ENCODE measurements around the gene TGM2. TPM values are rescaled to one million over a fixed set of nuclear protein-coding genes. Genes with fewer than 3 reads are reported as not detected.

TGM2 gene
- total and polyA plus RNA-seq, 10 donors, result 9.3 to 167 (median 69.8) TPM

DNA sequence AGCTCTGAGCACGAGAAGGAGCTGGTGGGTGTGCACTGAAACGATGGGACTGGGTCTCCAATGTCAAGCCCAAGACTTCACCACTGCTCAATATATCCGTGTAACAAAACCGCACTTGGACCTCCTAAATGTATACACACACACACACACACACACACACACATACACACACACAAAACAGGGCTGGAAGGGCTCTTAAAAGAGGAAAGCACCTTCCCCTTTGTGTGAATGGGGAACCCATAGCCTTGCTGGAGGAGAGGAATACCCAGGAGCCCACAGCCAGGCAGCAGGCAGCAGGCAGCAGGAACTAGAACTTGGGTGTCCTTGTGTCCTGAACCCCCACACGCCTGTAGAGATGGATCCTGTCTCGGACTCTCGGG is 29.8 kb downstream of the TGM2 start:
- Histone ChIP-seq H3K27ac (peak overlapping the region in 6 of 8 donors; percentile 29 to 65 (median 48)), H3K4me1 (peaks cover 2 to 45% (median 22%) of the 10 kb centered on the region in 6 donors), H3K36me3 (peaks cover 0 to 58% (median 11%) of the 10 kb centered on the region in 6 donors), H3K9me3 (no peaks in the 10 kb centered on the region), H3K27me3 (replicated peaks in 1 of 7) (no peaks in the 10 kb centered on the region), H3K4me3 (no peak overlapping the region)
- TF ChIP-seq POLR2A (IDR thresholded peaks at IDR 0.05) (no peak), POLR2AphosphoS5 (IDR thresholded peaks at IDR 0.05) (no peak)
- TF ChIP-seq, protein P1, sequence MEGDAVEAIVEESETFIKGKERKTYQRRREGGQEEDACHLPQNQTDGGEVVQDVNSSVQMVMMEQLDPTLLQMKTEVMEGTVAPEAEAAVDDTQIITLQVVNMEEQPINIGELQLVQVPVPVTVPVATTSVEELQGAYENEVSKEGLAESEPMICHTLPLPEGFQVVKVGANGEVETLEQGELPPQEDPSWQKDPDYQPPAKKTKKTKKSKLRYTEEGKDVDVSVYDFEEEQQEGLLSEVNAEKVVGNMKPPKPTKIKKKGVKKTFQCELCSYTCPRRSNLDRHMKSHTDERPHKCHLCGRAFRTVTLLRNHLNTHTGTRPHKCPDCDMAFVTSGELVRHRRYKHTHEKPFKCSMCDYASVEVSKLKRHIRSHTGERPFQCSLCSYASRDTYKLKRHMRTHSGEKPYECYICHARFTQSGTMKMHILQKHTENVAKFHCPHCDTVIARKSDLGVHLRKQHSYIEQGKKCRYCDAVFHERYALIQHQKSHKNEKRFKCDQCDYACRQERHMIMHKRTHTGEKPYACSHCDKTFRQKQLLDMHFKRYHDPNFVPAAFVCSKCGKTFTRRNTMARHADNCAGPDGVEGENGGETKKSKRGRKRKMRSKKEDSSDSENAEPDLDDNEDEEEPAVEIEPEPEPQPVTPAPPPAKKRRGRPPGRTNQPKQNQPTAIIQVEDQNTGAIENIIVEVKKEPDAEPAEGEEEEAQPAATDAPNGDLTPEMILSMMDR (IDR thresholded peaks at IDR 0.05 in 8 of 11, conservative IDR thresholded peaks at IDR 0.05 in 3 of 11), result no peak
- WGBS, 5 donors, result 70 to 73% (median 71%) methylated on average over 7 of the region's 7 CpGs
- no peak for DNase-seq
- intact Hi-C loops (cut with DNase I; ENCODE audit: low total_unique reads), result no loop called here

- intact Hi-C loops (cut with DNase I; ENCODE audit: low total_unique reads), result no loop called here
- Histone ChIP-seq H3K9me3 (no peaks in the 10 kb centered on the region), H3K27ac (peak overlapping the region in 7 of 8 donors; percentile 29 to 65 (median 46)), H3K27me3 (replicated peaks in 1 of 7) (no peaks in the 10 kb centered on the region), H3K4me1 (peaks cover 0 to 38% (median 17%) of the 10 kb centered on the region in 6 donors), H3K4me3 (no peak overlapping the region), H3K36me3 (peaks cover 0 to 64% (median 11%) of the 10 kb centered on the region in 6 donors)
- TF ChIP-seq, protein P1 (IDR thresholded peaks at IDR 0.05 in 8 of 11, conservative IDR thresholded peaks at IDR 0.05 in 3 of 11), result no peak
- TF ChIP-seq POLR2A (IDR thresholded peaks at IDR 0.05) (no peak), POLR2AphosphoS5 (IDR thresholded peaks at IDR 0.05) (peak in 1 of 3 donors; percentile 40)
- WGBS, 5 donors, result 31 to 44% (median 35%) methylated on average over 9 of the region's 9 CpGs
- peak; percentile 72 for DNase-seq
These were observed 30.4 kb downstream of the TGM2 start for GRCh38 chr20:38134427-38135270.

DNA sequence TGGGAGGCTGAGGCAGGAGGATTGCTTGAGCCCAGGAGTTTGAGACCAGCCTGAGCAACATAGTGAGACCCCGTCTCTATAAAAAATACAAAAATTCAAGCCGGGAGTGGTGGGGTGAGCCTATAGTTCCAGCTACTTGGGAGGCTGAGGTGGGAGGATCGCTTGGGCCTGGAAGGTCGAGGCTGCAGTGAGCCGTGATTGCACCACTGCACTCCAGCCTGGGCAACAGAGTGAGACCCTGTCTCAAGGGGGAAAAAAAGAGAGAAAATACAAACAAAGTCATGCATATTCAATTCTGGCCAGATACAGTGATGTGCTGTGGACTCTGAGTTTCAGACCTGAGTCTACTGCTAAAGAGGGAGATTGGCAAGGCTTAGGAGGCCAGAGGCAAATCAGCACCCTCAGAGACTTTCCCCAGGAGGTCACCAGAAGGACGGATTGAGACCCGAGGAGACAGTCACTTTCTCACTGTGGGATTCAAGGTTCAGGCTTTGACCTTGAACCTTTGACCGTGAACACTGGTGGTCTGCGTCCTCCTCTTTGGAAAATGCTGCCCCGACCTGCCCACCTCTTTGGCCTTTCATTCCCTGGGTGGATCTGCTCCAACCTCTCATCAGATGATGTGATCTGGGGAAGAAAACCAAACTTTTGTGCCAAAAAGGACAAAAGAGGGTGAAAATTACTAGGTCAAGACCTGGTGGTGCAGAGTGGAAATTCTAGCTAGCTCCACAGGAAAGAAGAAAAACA is 31.2 kb downstream of the TGM2 start:
- DNase-seq, result peak; percentile 21

More for the DNA sequence above, 31.2 kb downstream of the TGM2 start:
- Histone ChIP-seq H3K36me3 (peaks cover 0 to 64% (median 11%) of the 10 kb centered on the region in 6 donors), H3K27ac (peak overlapping the region in 6 of 8 donors; percentile 29 to 65 (median 48)), H3K4me3 (no peak overlapping the region), H3K9me3 (no peaks in the 10 kb centered on the region), H3K27me3 (replicated peaks in 1 of 7) (no peaks in the 10 kb centered on the region), H3K4me1 (peaks cover 0 to 34% (median 13%) of the 10 kb centered on the region in 6 donors)
- intact Hi-C loops (cut with DNase I; ENCODE audit: low total_unique reads), result no loop called here
- TF ChIP-seq POLR2A (IDR thresholded peaks at IDR 0.05) (no peak), POLR2AphosphoS5 (IDR thresholded peaks at IDR 0.05) (no peak)
- TF ChIP-seq, protein P1 (IDR thresholded peaks at IDR 0.05 in 8 of 11, conservative IDR thresholded peaks at IDR 0.05 in 3 of 11), result no peak
- 79 to 91% (median 85%) methylated on average over 10 of the region's 10 CpGs for WGBS, 5 donors

All from spleen (tissue), 11 donors.